ENCODE data around the gene MFSD11. TPM values are rescaled to one million over a fixed set of nuclear protein-coding genes. Genes with fewer than 3 reads are reported as not detected.

The MFSD11 gene
- total and polyA plus RNA-seq, 2 donors (not counting 3 experiments of a cell fraction or from before 2014, with no cell fraction given): 23.5 to 35.2 TPM

- TF ChIP-seq EZH2 (IDR thresholded peaks at IDR 0.05; ENCODE audit: borderline replicate concordance, low read depth, low read length, severe bottlenecking) (no peak), POLR2AphosphoS5 (IDR thresholded peaks at IDR 0.05; ENCODE audit: insufficient read depth, low read depth, low read length) (peak; percentile 94), MYC (IDR thresholded peaks at IDR 0.05; ENCODE audit: low read depth, low read length) (no peak), POLR2A (IDR thresholded peaks at IDR 0.05; ENCODE audit: low read depth, low read length) (peak; percentile 88), FOS (IDR thresholded peaks at IDR 0.05; ENCODE audit: borderline replicate concordance, insufficient read depth, low read length) (peak; percentile 12)
- TF ChIP-seq, protein P1, sequence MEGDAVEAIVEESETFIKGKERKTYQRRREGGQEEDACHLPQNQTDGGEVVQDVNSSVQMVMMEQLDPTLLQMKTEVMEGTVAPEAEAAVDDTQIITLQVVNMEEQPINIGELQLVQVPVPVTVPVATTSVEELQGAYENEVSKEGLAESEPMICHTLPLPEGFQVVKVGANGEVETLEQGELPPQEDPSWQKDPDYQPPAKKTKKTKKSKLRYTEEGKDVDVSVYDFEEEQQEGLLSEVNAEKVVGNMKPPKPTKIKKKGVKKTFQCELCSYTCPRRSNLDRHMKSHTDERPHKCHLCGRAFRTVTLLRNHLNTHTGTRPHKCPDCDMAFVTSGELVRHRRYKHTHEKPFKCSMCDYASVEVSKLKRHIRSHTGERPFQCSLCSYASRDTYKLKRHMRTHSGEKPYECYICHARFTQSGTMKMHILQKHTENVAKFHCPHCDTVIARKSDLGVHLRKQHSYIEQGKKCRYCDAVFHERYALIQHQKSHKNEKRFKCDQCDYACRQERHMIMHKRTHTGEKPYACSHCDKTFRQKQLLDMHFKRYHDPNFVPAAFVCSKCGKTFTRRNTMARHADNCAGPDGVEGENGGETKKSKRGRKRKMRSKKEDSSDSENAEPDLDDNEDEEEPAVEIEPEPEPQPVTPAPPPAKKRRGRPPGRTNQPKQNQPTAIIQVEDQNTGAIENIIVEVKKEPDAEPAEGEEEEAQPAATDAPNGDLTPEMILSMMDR (IDR thresholded peaks at IDR 0.05; ENCODE audit: extremely low read depth in 1 of 2, insufficient read depth in 1 of 2, low read depth in 1 of 2, low read length in 2 of 2): no peak
- peak within 1 kb of the TSS; percentile 92 for H3K9ac ChIP-seq (replicated peaks; ENCODE audit: extremely low read depth, insufficient read depth, low read length)
- peaks cover 8 to 14% of the 10 kb centered on the region in 2 experiments for H3K36me3 ChIP-seq (ENCODE audit: control insufficient read depth in 2 of 2, extremely low read depth in 1 of 2, insufficient read depth in 2 of 2, low read length in 2 of 2)
- peak within 1 kb of the TSS; percentile 57 for H2AFZ ChIP-seq (ENCODE audit: low read depth, low read length)
- no peaks in the 10 kb centered on the region for H3K9me1 ChIP-seq (replicated peaks; ENCODE audit: control insufficient read depth, extremely low read depth, insufficient read depth, low read length)
- H3K9me3 ChIP-seq (replicated peaks; ENCODE audit: control insufficient read depth, insufficient read depth, low read length): no peaks in the 10 kb centered on the region
- H3K27ac ChIP-seq (ENCODE audit: insufficient read depth, low read depth, low read length): peak within 1 kb of the TSS; percentile 85
- intact Hi-C loops (cut with micrococcal nuclease): loop anchor here (1.0 kb wide), 2 partner anchors 11 to 15 kb away; partner anchors contain the start of gene SRSF2
- H3K4me2 ChIP-seq (ENCODE audit: insufficient read depth, low read length): peak within 1 kb of the TSS; percentile 71
- dilution Hi-C loops (cut with MboI; ENCODE audit: extremely low pct_ligation_motif_present, low sequenced_read_pairs): no loop called here
- peaks cover 18% of the 10 kb centered on the region for H3K4me1 ChIP-seq (ENCODE audit: control insufficient read depth, extremely low read depth, insufficient read depth, low read length)
- ChIA-PET CTCF (interaction anchor here (0.6 to 3.2 kb wide), 11 partner anchors 10 to 502 kb away, joined by 3 to 22 read pairs (median 4); partner anchors contain the start of genes MFSD11 and SRSF2), POLR2A (interaction anchor here (0.7 to 1.0 kb wide), 3 partner anchors 9 to 12 kb away, joined by 3 to 6 read pairs (median 4); partner anchors contain the start of gene MFSD11)
- TSS peak; percentile 56 for BruUV-seq (replicated peaks)
- peak; percentile 96 for DNase-seq (ENCODE audit: low read depth, low spot score)
- peak within 1 kb of the TSS; percentile 66 to 99 (median 90) for H3K4me3 ChIP-seq (replicated peaks in 1 of 3; ENCODE audit: insufficient read depth in 1 of 3, low read depth in 1 of 3, low read length in 3 of 3)
- H4K20me1 ChIP-seq (replicated peaks; ENCODE audit: control insufficient read depth, extremely low read depth, insufficient read depth, low read length): no peaks in the 10 kb centered on the region
- FAIRE-seq: peak; percentile 86
- no peaks in the 10 kb centered on the region for H3K27me3 ChIP-seq (ENCODE audit: control insufficient read depth in 2 of 2, insufficient read depth in 2 of 2, low read length in 2 of 2)
- peaks cover 58% of the 10 kb centered on the region for H3K79me2 ChIP-seq (ENCODE audit: control insufficient read depth, insufficient read depth, low read length)
Observed at GRCh38 chr17:76726231-76726775, 11.6 kb upstream of the MFSD11 start, which contains the start of gene JMJD6. JMJD6 (minus strand) TSS chr17:76726606; CDS start chr17:76726475, 131 bp downstream.
